ENCODE results near the gene TRIM54. TPM values are rescaled to one million over a fixed set of nuclear protein-coding genes. Genes with fewer than 3 reads are reported as not detected.

TRIM54 gene
- total and polyA plus RNA-seq, 9 of the 15 experiments (the other 6 are each of a cell fraction or from before 2014, with no cell fraction given): not detected

GRCh38 chr2:27305516-27305915 is 23.3 kb downstream of the TRIM54 start:
- POLR2A ChIA-PET: interaction anchor here (0.6 to 1.0 kb wide), 2 partner anchors 177 to 329 kb away, joined by 3 to 4 read pairs; no protein-coding TSS in a partner anchor
- intact Hi-C loops (cut with micrococcal nuclease): no loop called here
- no TSS peak for BruUV-seq (replicated peaks)

More at GRCh38 chr2:27305516-27305915, 23.3 kb downstream of the TRIM54 start:
- DNase-seq (ENCODE audit: extremely low read depth in 1 of 4, low spot score in 3 of 4) (no peak), ATAC-seq (no peak), FAIRE-seq (no peak)
- CTCF ChIA-PET (ENCODE audit: low intra/inter-chr PET ratio): no interaction called here
- no peak overlapping the region for H3K4me2 ChIP-seq (ENCODE audit: insufficient read depth, low read length)
- no peaks in the 10 kb centered on the region for H3K27me3 ChIP-seq (ENCODE audit: control insufficient read depth in 2 of 2, insufficient read depth in 2 of 2, low read length in 2 of 2)
- no peak overlapping the region for H3K4me3 ChIP-seq
- H3K9ac ChIP-seq (ENCODE audit: insufficient read depth in 1 of 2, low read depth in 2 of 2, low read length in 2 of 2): no peak overlapping the region
- H3K4me1 ChIP-seq (replicated peaks in 1 of 2; ENCODE audit: control insufficient read depth in 2 of 2, insufficient read depth in 2 of 2, low read length in 2 of 2): peaks cover 0 to 8% of the 10 kb centered on the region in 2 experiments; a peak in 3 of 5 replicates
- no peaks in the 10 kb centered on the region for H3K9me1 ChIP-seq (ENCODE audit: control insufficient read depth, insufficient read depth, low read length)
- H3K79me2 ChIP-seq (ENCODE audit: control insufficient read depth, insufficient read depth, low read length): no peaks in the 10 kb centered on the region
- no peak for TF ChIP-seq ZNF133 (CRISPR knock-in tag; IDR thresholded peaks at IDR 0.05)
- peak; percentile 70 for TF ChIP-seq ZBTB33 (CRISPR knock-in tag; IDR thresholded peaks at IDR 0.05)
- TF ChIP-seq DNMT1 (IDR thresholded peaks at IDR 0.05): no peak
- H4K20me1 ChIP-seq (replicated peaks; ENCODE audit: control insufficient read depth, insufficient read depth, low read length): no peaks in the 10 kb centered on the region
- no peak overlapping the region for H2AFZ ChIP-seq (ENCODE audit: low read depth, low read length)
- H3K27ac ChIP-seq (ENCODE audit: extremely low read depth, low read depth, low read length): no peak overlapping the region
- no peaks in the 10 kb centered on the region for H3K9me3 ChIP-seq (replicated peaks; ENCODE audit: control insufficient read depth, insufficient read depth, low read depth, low read length)
- WGBS (ENCODE audit: insufficient coverage, low coverage, missing lambda C conversion rate): 75% methylated on average over 15 of the region's 16 CpGs
- H3K36me3 ChIP-seq (ENCODE audit: control insufficient read depth, insufficient read depth, low read length): peaks cover 15% of the 10 kb centered on the region; the same call in 2 of the 3 replicates
- in situ Hi-C loops (cut with MboI): no loop called here
